ENCODE results near the gene NKRF.

- TF ChIP-seq POLR2A (IDR thresholded peaks at IDR 0.05): no peak
- no peak for TF ChIP-seq POLR2AphosphoS5 (IDR thresholded peaks at IDR 0.05)
- no peak for TF ChIP-seq EP300 (IDR thresholded peaks at IDR 0.05)
These were observed 33.0 kb downstream of the NKRF start for GRCh38 chrX:119573222-119573621.
